Measurements from ENCODE around the gene FOXA3.

Gene FOXA3

GRCh38 chr19:45905011-45905410 is 40.9 kb downstream of the FOXA3 start:
- H3K9ac ChIP-seq: no peak overlapping the region
- peaks cover 16% of the 10 kb centered on the region for H3K4me1 ChIP-seq (ENCODE audit: low read depth, poor library complexity, severe bottlenecking)
- H3K4me2 ChIP-seq: no peak overlapping the region
- H3K79me2 ChIP-seq (ENCODE audit: insufficient read depth, low read depth): no peaks in the 10 kb centered on the region
- H4K20me1 ChIP-seq (ENCODE audit: insufficient read depth): no peaks in the 10 kb centered on the region
- peaks cover 6% of the 10 kb centered on the region; the same call in 1 of the 2 replicates for H3K27me3 ChIP-seq (ENCODE audit: insufficient read depth, low read depth)
- no peak overlapping the region for H3K27ac ChIP-seq
- no peak overlapping the region for H3K4me3 ChIP-seq (IDR thresholded peaks at IDR 0.05; ENCODE audit: insufficient read depth, low read depth, low read length)
- H2AFZ ChIP-seq (ENCODE audit: low read depth): no peak overlapping the region
- no peaks in the 10 kb centered on the region for H3K36me3 ChIP-seq (ENCODE audit: insufficient read depth)
- no peak for TF ChIP-seq CTCF (conservative IDR thresholded peaks at IDR 0.05; ENCODE audit: low read depth, low read length)

GRCh38 chr19:45906221-45906620 is 42.1 kb downstream of the FOXA3 start:
- Histone ChIP-seq H4K20me1 (ENCODE audit: insufficient read depth) (no peaks in the 10 kb centered on the region), H3K27me3 (ENCODE audit: insufficient read depth, low read depth) (peaks cover 13% of the 10 kb centered on the region; the same call in 1 of the 2 replicates), H3K27ac (no peak overlapping the region), H3K4me3 (IDR thresholded peaks at IDR 0.05; ENCODE audit: insufficient read depth, low read depth, low read length) (no peak overlapping the region), H3K4me2 (no peak overlapping the region), H2AFZ (ENCODE audit: low read depth) (no peak overlapping the region), H3K79me2 (ENCODE audit: insufficient read depth, low read depth) (no peaks in the 10 kb centered on the region), H3K9ac (no peak overlapping the region), H3K4me1 (ENCODE audit: low read depth, poor library complexity, severe bottlenecking) (peaks cover 7% of the 10 kb centered on the region), H3K36me3 (ENCODE audit: insufficient read depth) (no peaks in the 10 kb centered on the region)
- TF ChIP-seq CTCF (conservative IDR thresholded peaks at IDR 0.05; ENCODE audit: low read depth, low read length): no peak

GRCh38 chr19:45908956-45909355 is 44.8 kb downstream of the FOXA3 start:
- H4K20me1 ChIP-seq (ENCODE audit: insufficient read depth): no peaks in the 10 kb centered on the region
- no peaks in the 10 kb centered on the region for H3K36me3 ChIP-seq (ENCODE audit: insufficient read depth)
- H3K27ac ChIP-seq: no peak overlapping the region
- H3K4me3 ChIP-seq (IDR thresholded peaks at IDR 0.05; ENCODE audit: insufficient read depth, low read depth, low read length): no peak overlapping the region
- H2AFZ ChIP-seq (ENCODE audit: low read depth): no peak overlapping the region
- H3K4me1 ChIP-seq (ENCODE audit: low read depth, poor library complexity, severe bottlenecking): no peaks in the 10 kb centered on the region
- no peaks in the 10 kb centered on the region for H3K79me2 ChIP-seq (ENCODE audit: insufficient read depth, low read depth)
- H3K9ac ChIP-seq: no peak overlapping the region
- H3K27me3 ChIP-seq (ENCODE audit: insufficient read depth, low read depth): peaks cover 38% of the 10 kb centered on the region; the same call in 1 of the 2 replicates
- no peak overlapping the region for H3K4me2 ChIP-seq
- no peak for TF ChIP-seq CTCF (conservative IDR thresholded peaks at IDR 0.05; ENCODE audit: low read depth, low read length)

- no peak for TF ChIP-seq CTCF (conservative IDR thresholded peaks at IDR 0.05; ENCODE audit: low read depth, low read length)
- H3K27me3 ChIP-seq (ENCODE audit: insufficient read depth, low read depth): peaks cover 58% of the 10 kb centered on the region; the same call in 1 of the 2 replicates
- no peaks in the 10 kb centered on the region for H4K20me1 ChIP-seq (ENCODE audit: insufficient read depth)
- H3K27ac ChIP-seq: no peak overlapping the region
- no peak overlapping the region for H3K4me3 ChIP-seq (IDR thresholded peaks at IDR 0.05; ENCODE audit: insufficient read depth, low read depth, low read length)
- H2AFZ ChIP-seq (ENCODE audit: low read depth): no peak overlapping the region
- no peak overlapping the region for H3K4me2 ChIP-seq
- H3K4me1 ChIP-seq (ENCODE audit: low read depth, poor library complexity, severe bottlenecking): no peaks in the 10 kb centered on the region
- no peaks in the 10 kb centered on the region for H3K36me3 ChIP-seq (ENCODE audit: insufficient read depth)
- no peak overlapping the region for H3K9ac ChIP-seq
- no peaks in the 10 kb centered on the region for H3K79me2 ChIP-seq (ENCODE audit: insufficient read depth, low read depth)
These were observed 47.2 kb downstream of the FOXA3 start for GRCh38 chr19:45911291-45911690.

All from KMS-11 (cell line).